CD4-positive, alpha-beta T cell treated with Interleukin-15 for 1 hour (primary cell): ENCODE results near the gene TOMM34.

ENCODE experiments used
- DNase-seq: peaks from one replicate; pipeline ENCODE4 v3.0.0-alpha.2; 2020

The TOMM34 gene

GRCh38 chr20:44960103-44960852, at the start of gene TOMM34:
Gene TOMM34 (minus strand): TSS chr20:44960397. CDS start chr20:44960333, 64 bp downstream.
- peak; percentile 92 for DNase-seq

- DNase-seq = no peak
Measured at GRCh38 chr20:45008521-45009049, 48.4 kb upstream of the TOMM34 start.

- no peak for DNase-seq
Measured at GRCh38 chr20:44997668-44998067, 37.5 kb upstream of the TOMM34 start.

GRCh38 chr20:44997171-44997570, 37.0 kb upstream of the TOMM34 start:
- no peak for DNase-seq

- DNase-seq = no peak
Measured at GRCh38 chr20:44993343-44993742, 33.1 kb upstream of the TOMM34 start.

- DNase-seq = no peak
Measured at GRCh38 chr20:44990957-44991356, 30.8 kb upstream of the TOMM34 start.

GRCh38 chr20:44990425-44990824, 30.2 kb upstream of the TOMM34 start:
- no peak for DNase-seq

GRCh38 chr20:44988631-44989171, 28.5 kb upstream of the TOMM34 start:
- no peak for DNase-seq

- no peak for DNase-seq
Measured at GRCh38 chr20:44983093-44983674, 23.0 kb upstream of the TOMM34 start.

GRCh38 chr20:44981736-44982406, 21.7 kb upstream of the TOMM34 start:
- DNase-seq = no peak

GRCh38 chr20:44979090-44979621, 19.0 kb upstream of the TOMM34 start:
- DNase-seq = peak; percentile 83

GRCh38 chr20:44976698-44977097, 16.5 kb upstream of the TOMM34 start:
- DNase-seq = no peak

GRCh38 chr20:44973053-44973452, 12.9 kb upstream of the TOMM34 start:
- DNase-seq = no peak

- DNase-seq = no peak
Measured at GRCh38 chr20:44970243-44970757, 10.1 kb upstream of the TOMM34 start.

GRCh38 chr20:44969300-44969894, 9.2 kb upstream of the TOMM34 start:
- no peak for DNase-seq

- DNase-seq = peak; percentile 65
Measured at GRCh38 chr20:44967207-44967807, 7.1 kb upstream of the TOMM34 start.

- DNase-seq = peak; percentile 95
Measured at GRCh38 chr20:44966030-44966961, 6.1 kb upstream of the TOMM34 start, which contains the start of gene STK4. Gene STK4 (plus strand): TSS chr20:44966512. CDS start chr20:44966569, 57 bp downstream.

- DNase-seq = no peak
Measured at GRCh38 chr20:44965651-44966029, 5.4 kb upstream of the TOMM34 start.

- no peak for DNase-seq
Measured at GRCh38 chr20:44963325-44964215, 3.4 kb upstream of the TOMM34 start.

- DNase-seq = no peak
Measured at GRCh38 chr20:44962483-44962882, 2.3 kb upstream of the TOMM34 start.
